CD14-positive monocyte (primary cell): ENCODE results near the gene RHOH. TPM values are rescaled to one million over a fixed set of nuclear protein-coding genes. Genes with fewer than 3 reads are reported as not detected.

Source experiments
- DNase-seq, 3 donors: peaks; one replicate each; pipeline ENCODE4 v3.0.0-alpha.2; 2011 to 2022
- H2AFZ ChIP-seq: 2 replicates; pipeline ENCODE4 v1.6.0; 2012; ENCODE audit warnings: mild to moderate bottlenecking, low read depth, low read length, inconsistent platforms; ENCODE audit not compliant: insufficient read depth, poor library complexity, severe bottlenecking
- H3K27ac ChIP-seq, 2 donors: 1 replicate in 1 of 2; 2 replicates in 1 of 2; pipeline ENCODE4 v1.5.1; 2012 to 2013; ENCODE audit warnings: low read length in 2 of 2, control low read depth in 1 of 2, inconsistent platforms in 1 of 2, low read depth in 1 of 2, mild to moderate bottlenecking in 1 of 2
- H3K27me3 ChIP-seq, 2 donors: one replicate each; pipeline versions ENCODE4 v1.6.0 to v1.6.1; 2011 to 2013; ENCODE audit warnings: low read length in 2 of 2; ENCODE audit not compliant: control insufficient read depth in 2 of 2, insufficient read depth in 2 of 2
- H3K36me3 ChIP-seq, 2 donors: replicated peaks in 1 of 2; 1 replicate in 1 of 2; 2 replicates in 1 of 2; pipeline versions ENCODE4 v1.5.1 to v1.6.1; 2012 to 2013; ENCODE audit warnings: low read length in 2 of 2, control low read depth in 1 of 2, inconsistent platforms in 1 of 2, mild to moderate bottlenecking in 1 of 2; ENCODE audit not compliant: insufficient read depth in 2 of 2, control insufficient read depth in 1 of 2
- H3K4me1 ChIP-seq, 2 donors: 1 replicate in 1 of 2; 2 replicates in 1 of 2; pipeline versions ENCODE4 v1.5.1 to v1.6.1; 2012 to 2013; ENCODE audit warnings: low read length in 2 of 2, control low read depth in 1 of 2, inconsistent platforms in 1 of 2, mild to moderate bottlenecking in 1 of 2, moderate library complexity in 1 of 2; ENCODE audit not compliant: insufficient read depth in 2 of 2, control insufficient read depth in 1 of 2
- H3K4me2 ChIP-seq: replicated peaks from 2 replicates; pipeline ENCODE3; 2012; ENCODE audit warnings: low read length, moderate library complexity, mild to moderate bottlenecking; ENCODE audit not compliant: poor library complexity, severe bottlenecking; ENCODE audit errors: extremely low read depth
- H3K4me3 ChIP-seq, 3 experiments: fragments of 200-600 bp in 1 of 3; sonication (generic) in 1 of 3; replicated peaks in 1 of 3; 1 replicate in 2 of 3; 2 replicates in 1 of 3; pipeline ENCODE4 v1.5.1; 2011 to 2013; ENCODE audit warnings: low read length in 3 of 3, mild to moderate bottlenecking in 3 of 3, control low read depth in 2 of 3, low read depth in 2 of 3, inconsistent platforms in 1 of 3, moderate library complexity in 1 of 3
- H3K79me2 ChIP-seq: 2 replicates; pipeline ENCODE4 v1.6.0; 2012; ENCODE audit warnings: mild to moderate bottlenecking, control low read depth, inconsistent platforms, low read length, moderate library complexity; ENCODE audit not compliant: insufficient read depth
- H3K9ac ChIP-seq: 2 replicates; pipeline ENCODE4 v1.6.0; 2017; ENCODE audit warnings: low read length, mild to moderate bottlenecking; ENCODE audit not compliant: insufficient read depth, poor library complexity, severe bottlenecking
- H3K9me3 ChIP-seq, 2 donors: replicated peaks in 1 of 2; 1 replicate in 1 of 2; 2 replicates in 1 of 2; pipeline versions ENCODE4 v1.5.1 to v1.6.1; 2012 to 2013; ENCODE audit warnings: low read length in 2 of 2, control low read depth in 1 of 2; ENCODE audit not compliant: control insufficient read depth in 1 of 2, insufficient read depth in 1 of 2
- H4K20me1 ChIP-seq: 2 replicates; pipeline ENCODE4 v1.6.0; 2012; ENCODE audit warnings: mild to moderate bottlenecking, low read length, control low read depth, moderate library complexity; ENCODE audit not compliant: insufficient read depth
- H3K27ac Mint-ChIP-seq, 7 donors: one replicate each; pipeline ENCODE4 v1.8.0; 2020; ENCODE audit warnings: mild to moderate bottlenecking in 7 of 7, mixed read lengths in 7 of 7, moderate library complexity in 6 of 7, inconsistent platforms in 2 of 7
- H3K27me3 Mint-ChIP-seq, 3 donors: one replicate each; pipeline ENCODE4 v1.8.0; 2021 to 2022; ENCODE audit warnings: low read depth in 3 of 3, mild to moderate bottlenecking in 3 of 3, mixed read lengths in 3 of 3, moderate library complexity in 3 of 3, inconsistent platforms in 1 of 3
- H3K36me3 Mint-ChIP-seq, 2 donors: one replicate each; pipeline ENCODE4 v1.8.0; 2020; ENCODE audit warnings: mixed read lengths in 2 of 2, inconsistent platforms in 1 of 2, mild to moderate bottlenecking in 1 of 2
- H3K4me1 Mint-ChIP-seq: one replicate; pipeline ENCODE4 v1.8.0; 2020; ENCODE audit warnings: mild to moderate bottlenecking, mixed read lengths
- H3K4me3 Mint-ChIP-seq, 2 donors: one replicate each; pipeline ENCODE4 v1.8.0; 2020; ENCODE audit warnings: mild to moderate bottlenecking in 2 of 2, mixed read lengths in 2 of 2, moderate library complexity in 1 of 2
- H3K9me3 Mint-ChIP-seq, 7 donors: one replicate each; pipeline ENCODE4 v1.8.0; 2020 to 2022; ENCODE audit warnings: mixed read lengths in 7 of 7, mild to moderate bottlenecking in 6 of 7, moderate library complexity in 6 of 7, inconsistent platforms in 2 of 7
- WGBS: methylation state at CpG from one replicate; pipeline ENCODE4 v1.1.5; 2013; ENCODE audit warnings: missing lambda C conversion rate; ENCODE audit not compliant: insufficient coverage; 5-methylcytosine and 5-hydroxymethylcytosine counted together
- intact Hi-C, 2 donors: fragments of 100-400 bp; cut with micrococcal nuclease; formaldehyde crosslinking; loops; one replicate each; pipeline versions ENCODE4 v1.15.0 to v1.15.1; 2023
- polyA plus RNA-seq, 3 donors: library from polyadenylated mRNA; depleted of rRNA in 1 of 3; unstranded in 2 of 3; stranded (reverse) in 1 of 3; fragments of 300-500 nt in 2 of 3; fragments of >200 nt in 1 of 3; fragmentation: Illumina TruSeq in 2 of 3; gene quantifications; 1 replicate in 2 of 3; 2 replicates in 1 of 3; pipeline ENCODE4 v1.2.3, GENCODE V29; 2012 to 2021
- TF ChIP-seq, protein P1 (sequence below): fragments of 200-600 bp; IDR thresholded peaks from one replicate; pipeline ENCODE4 v1.8.0; 2022; ENCODE audit warnings: antibody characterized with exemption, mild to moderate bottlenecking

Gene RHOH
- polyA plus RNA-seq, 3 donors = 0.16 to 1.4 (median 1.2) TPM

DNA sequence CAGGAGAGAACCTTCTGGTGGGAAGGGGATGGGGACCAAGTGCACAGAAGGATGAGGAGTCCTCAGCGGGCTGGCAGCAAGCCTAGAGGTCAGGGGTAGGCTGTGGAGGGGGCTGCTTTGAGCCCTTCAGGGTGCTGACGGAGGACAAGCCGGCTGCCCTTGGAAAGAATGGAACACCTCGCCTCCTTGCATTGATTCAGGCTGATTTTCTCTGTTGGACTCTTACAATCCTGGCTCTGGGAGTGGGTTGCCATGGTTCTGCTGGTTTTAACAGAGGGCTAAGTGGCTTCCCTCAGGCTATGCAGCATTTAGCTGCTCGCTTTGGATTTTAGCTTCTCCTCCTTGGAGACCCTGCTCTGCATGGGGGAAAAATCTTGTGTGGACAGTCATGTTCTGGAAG, 88.9 kb downstream of the RHOH start:
- Histone ChIP-seq H3K4me1 (peaks cover 21 to 25% of the 10 kb centered on the region in 2 donors), H3K27ac (no peak overlapping the region), H3K9ac (no peak overlapping the region), H4K20me1 (no peaks in the 10 kb centered on the region), H3K36me3 (no peaks in the 10 kb centered on the region), H3K9me3 (no peaks in the 10 kb centered on the region), H3K4me2 (no peak overlapping the region), H3K27me3 (no peaks in the 10 kb centered on the region), H3K79me2 (no peaks in the 10 kb centered on the region), H2AFZ (no peak overlapping the region), H3K4me3 (no peak overlapping the region)
- Mint-ChIP-seq H3K9me3 (peaks cover 2 to 10% (median 4%) of the 10 kb centered on the region in 7 donors), H3K27ac (peak overlapping the region in 1 of 7 donors; percentile 43), H3K36me3 (peaks cover 0 to 4% of the 10 kb centered on the region in 2 donors), H3K4me1 (peaks cover 33% of the 10 kb centered on the region), H3K27me3 (peaks cover 0 to 7% (median 3%) of the 10 kb centered on the region in 3 donors), H3K4me3 (no peak overlapping the region)
- DNase-seq = no peak
- TF ChIP-seq, protein P1, sequence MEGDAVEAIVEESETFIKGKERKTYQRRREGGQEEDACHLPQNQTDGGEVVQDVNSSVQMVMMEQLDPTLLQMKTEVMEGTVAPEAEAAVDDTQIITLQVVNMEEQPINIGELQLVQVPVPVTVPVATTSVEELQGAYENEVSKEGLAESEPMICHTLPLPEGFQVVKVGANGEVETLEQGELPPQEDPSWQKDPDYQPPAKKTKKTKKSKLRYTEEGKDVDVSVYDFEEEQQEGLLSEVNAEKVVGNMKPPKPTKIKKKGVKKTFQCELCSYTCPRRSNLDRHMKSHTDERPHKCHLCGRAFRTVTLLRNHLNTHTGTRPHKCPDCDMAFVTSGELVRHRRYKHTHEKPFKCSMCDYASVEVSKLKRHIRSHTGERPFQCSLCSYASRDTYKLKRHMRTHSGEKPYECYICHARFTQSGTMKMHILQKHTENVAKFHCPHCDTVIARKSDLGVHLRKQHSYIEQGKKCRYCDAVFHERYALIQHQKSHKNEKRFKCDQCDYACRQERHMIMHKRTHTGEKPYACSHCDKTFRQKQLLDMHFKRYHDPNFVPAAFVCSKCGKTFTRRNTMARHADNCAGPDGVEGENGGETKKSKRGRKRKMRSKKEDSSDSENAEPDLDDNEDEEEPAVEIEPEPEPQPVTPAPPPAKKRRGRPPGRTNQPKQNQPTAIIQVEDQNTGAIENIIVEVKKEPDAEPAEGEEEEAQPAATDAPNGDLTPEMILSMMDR = no peak
- WGBS = 93% methylated on average over 5 of the region's 5 CpGs
- intact Hi-C loops = no loop called here

DNA sequence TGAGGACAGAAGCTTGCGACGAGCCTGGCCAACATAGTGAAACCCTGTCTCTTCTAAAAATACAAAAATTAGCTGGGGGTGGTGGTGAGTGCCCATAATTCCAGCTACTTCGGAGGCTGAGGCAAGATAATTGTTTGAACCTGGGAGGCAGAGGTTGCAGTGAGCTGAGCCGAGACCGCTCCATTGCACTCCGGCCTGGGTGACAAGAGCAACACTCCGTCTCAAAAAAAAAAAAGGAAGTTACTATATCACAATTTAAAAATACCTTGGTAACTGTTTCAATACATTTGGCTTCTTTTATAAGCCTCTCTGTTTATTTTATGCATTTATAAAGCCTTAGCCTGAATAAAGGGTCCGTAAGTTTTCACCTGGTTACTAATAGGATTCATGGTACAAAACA, 91.7 kb downstream of the RHOH start:
- Mint-ChIP-seq H3K36me3 (no peaks in the 10 kb centered on the region), H3K9me3 (peaks cover 0 to 8% (median 4%) of the 10 kb centered on the region in 7 donors), H3K4me3 (no peak overlapping the region), H3K27me3 (peaks cover 0 to 5% (median 2%) of the 10 kb centered on the region in 3 donors), H3K27ac (peak overlapping the region in 2 of 7 donors; percentile 15 to 53), H3K4me1 (peaks cover 43% of the 10 kb centered on the region)
- Histone ChIP-seq H3K79me2 (no peaks in the 10 kb centered on the region), H3K4me2 (no peak overlapping the region), H3K27me3 (no peaks in the 10 kb centered on the region), H3K9ac (no peak overlapping the region), H3K27ac (no peak overlapping the region), H2AFZ (no peak overlapping the region), H4K20me1 (no peaks in the 10 kb centered on the region), H3K9me3 (no peaks in the 10 kb centered on the region), H3K4me1 (peaks cover 32 to 41% of the 10 kb centered on the region in 2 donors), H3K4me3 (no peak overlapping the region), H3K36me3 (no peaks in the 10 kb centered on the region)
- DNase-seq = no peak
- 50% methylated on average over 2 of the region's 8 CpGs for WGBS
- intact Hi-C loops = no loop called here
- TF ChIP-seq, protein P1 = no peak
